ENCODE data around the gene QARS1.

QARS1 gene

GRCh38 chr3:49104427-49105291, at the start of gene QARS1:
Gene QARS1, minus strand, starts transcription at chr3:49104757. Its CDS starts 24 bp downstream, at chr3:49104733.
- DNase-seq (ENCODE audit: low read depth in 2 of 2), result peak; percentile 70 to 81

- no peak for DNase-seq (ENCODE audit: low read depth in 2 of 2)
Measured at GRCh38 chr3:49153349-49153912, 48.9 kb upstream of the QARS1 start.

- DNase-seq (ENCODE audit: low read depth in 2 of 2), result no peak
Measured at GRCh38 chr3:49151610-49152009, 47.1 kb upstream of the QARS1 start.

- no peak for DNase-seq (ENCODE audit: low read depth in 2 of 2)
Measured at GRCh38 chr3:49148159-49148558, 43.6 kb upstream of the QARS1 start.

- no peak for DNase-seq (ENCODE audit: low read depth in 2 of 2)
Measured at GRCh38 chr3:49140080-49140479, 35.5 kb upstream of the QARS1 start.

- no peak for DNase-seq (ENCODE audit: low read depth in 2 of 2)
Measured at GRCh38 chr3:49135499-49135898, 30.9 kb upstream of the QARS1 start.

GRCh38 chr3:49134471-49135265, 30.1 kb upstream of the QARS1 start:
- no peak for DNase-seq (ENCODE audit: low read depth in 2 of 2)

GRCh38 chr3:49133226-49133951, 28.8 kb upstream of the QARS1 start:
- DNase-seq (ENCODE audit: low read depth in 2 of 2), result no peak

- no peak for DNase-seq (ENCODE audit: low read depth in 2 of 2)
Measured at GRCh38 chr3:49132437-49133225, 28.1 kb upstream of the QARS1 start, which contains the start of gene LAMB2. Gene LAMB2, minus strand, starts transcription at chr3:49133050. Its CDS starts 183 bp downstream, at chr3:49132867.

GRCh38 chr3:49132073-49132436, 27.5 kb upstream of the QARS1 start:
- no peak for DNase-seq (ENCODE audit: low read depth in 2 of 2)

- DNase-seq (ENCODE audit: low read depth in 2 of 2), result no peak
Measured at GRCh38 chr3:49131576-49131975, 27.0 kb upstream of the QARS1 start.

GRCh38 chr3:49131040-49131439, 26.5 kb upstream of the QARS1 start:
- no peak for DNase-seq (ENCODE audit: low read depth in 2 of 2)

GRCh38 chr3:49124991-49125670, 20.6 kb upstream of the QARS1 start:
- no peak for DNase-seq (ENCODE audit: low read depth in 2 of 2)

GRCh38 chr3:49124203-49124602, 19.6 kb upstream of the QARS1 start:
- no peak for DNase-seq (ENCODE audit: low read depth in 2 of 2)

GRCh38 chr3:49123687-49124086, 19.1 kb upstream of the QARS1 start:
- DNase-seq (ENCODE audit: low read depth in 2 of 2), result no peak

- no peak for DNase-seq (ENCODE audit: low read depth in 2 of 2)
Measured at GRCh38 chr3:49122886-49123545, 18.5 kb upstream of the QARS1 start.

- DNase-seq (ENCODE audit: low read depth in 2 of 2), result no peak
Measured at GRCh38 chr3:49122451-49122850, 17.9 kb upstream of the QARS1 start.

GRCh38 chr3:49122022-49122421, 17.5 kb upstream of the QARS1 start:
- DNase-seq (ENCODE audit: low read depth in 2 of 2), result no peak

GRCh38 chr3:49121132-49121736, 16.7 kb upstream of the QARS1 start:
- DNase-seq (ENCODE audit: low read depth in 2 of 2), result no peak

Data from activated CD8-positive, alpha-beta memory T cell treated with anti-CD3 and anti-CD28 coated beads for 4 hours (primary cell).